Measurements from ENCODE around the gene CD2AP.

CD2AP gene

GRCh38 chr6:47671777-47672176 lies 194.2 kb downstream of the CD2AP start:
- TF ChIP-seq Cebpa-rat (IDR thresholded peaks at IDR 0.05) = no peak
- Histone ChIP-seq H3K27ac (no peak overlapping the region), H3K9ac (no peak overlapping the region), H3K27me3 (no peaks in the 10 kb centered on the region), H3K4me3 (no peak overlapping the region), H4K20me1 (no peaks in the 10 kb centered on the region), H3K4me1 (no peaks in the 10 kb centered on the region), H3K36me3 (no peaks in the 10 kb centered on the region), H3K9me3 (no peaks in the 10 kb centered on the region), H3K4me2 (no peak overlapping the region)

DNA sequence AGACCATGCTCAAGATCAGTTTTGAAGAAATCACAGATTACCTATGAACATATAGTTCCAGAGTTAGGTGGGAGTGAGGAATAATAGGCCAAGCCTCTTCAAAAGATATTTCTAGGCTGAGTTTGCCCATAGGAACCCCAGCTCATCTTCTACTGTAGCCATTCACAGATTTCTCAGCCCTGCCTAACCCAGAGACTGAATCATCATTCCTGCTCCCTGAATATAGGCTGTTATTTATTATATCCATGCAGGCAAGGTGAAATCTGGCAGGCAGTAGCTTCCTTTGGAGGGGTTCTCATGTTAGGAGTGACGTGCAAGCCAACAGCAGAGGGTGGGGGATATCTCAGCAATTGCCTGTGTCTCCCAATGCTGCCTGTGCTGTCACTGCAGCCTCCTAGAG lies 195.2 kb downstream of the CD2AP start:
- Histone ChIP-seq H3K4me3 (no peak overlapping the region), H3K9ac (no peak overlapping the region), H3K27me3 (no peaks in the 10 kb centered on the region), H3K36me3 (no peaks in the 10 kb centered on the region), H3K9me3 (no peaks in the 10 kb centered on the region), H3K4me1 (no peaks in the 10 kb centered on the region), H3K4me2 (no peak overlapping the region), H4K20me1 (no peaks in the 10 kb centered on the region), H3K27ac (no peak overlapping the region)
- TF ChIP-seq Cebpa-rat (IDR thresholded peaks at IDR 0.05) = no peak

DNA sequence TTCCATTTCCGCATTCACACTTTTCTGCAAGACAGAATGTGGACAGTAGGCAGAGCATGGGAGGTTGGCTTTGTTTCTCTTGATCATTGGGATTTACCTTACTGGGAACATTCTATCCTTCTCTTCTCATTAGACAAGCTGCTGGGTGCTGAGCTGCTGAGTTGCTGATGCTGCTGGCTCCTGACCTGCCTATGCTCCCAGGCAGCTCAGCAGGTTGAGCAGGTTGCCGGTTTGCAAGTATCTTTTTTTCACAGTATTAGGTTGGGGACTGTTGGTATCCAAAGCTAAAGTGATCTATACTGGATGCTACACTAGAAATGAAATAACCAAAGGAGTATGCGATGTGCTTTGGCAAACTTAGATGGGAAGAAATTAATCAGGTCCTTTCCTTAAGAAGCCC lies 197.1 kb downstream of the CD2AP start:
- H3K9ac ChIP-seq = no peak overlapping the region
- H3K27me3 ChIP-seq = no peaks in the 10 kb centered on the region
- TF ChIP-seq Cebpa-rat (IDR thresholded peaks at IDR 0.05) = no peak
- H3K4me3 ChIP-seq = no peak overlapping the region
- H3K9me3 ChIP-seq = no peaks in the 10 kb centered on the region
- no peak overlapping the region for H3K27ac ChIP-seq
- H4K20me1 ChIP-seq = no peaks in the 10 kb centered on the region
- no peaks in the 10 kb centered on the region for H3K36me3 ChIP-seq
- H3K4me2 ChIP-seq = no peak overlapping the region
- H3K4me1 ChIP-seq = no peaks in the 10 kb centered on the region

Measured in BLaER1 (cell line).